ENCODE measurements around the gene RASGRF1. TPM values are rescaled to one million over a fixed set of nuclear protein-coding genes. Genes with fewer than 3 reads are reported as not detected.
A peak's percentile ranks its signal among the peaks of the same experiment; 100 is the strongest.

The RASGRF1 gene
- total and polyA plus RNA-seq, 11 donors, result 0.12 to 0.40 (median 0.25) TPM; not detected in 8

GRCh38 chr15:79032656-79033055 is 57.9 kb downstream of the RASGRF1 start:
- Histone ChIP-seq H3K4me3 (no peak overlapping the region), H3K4me1 (peaks cover 0 to 10% (median 0%) of the 10 kb centered on the region in 12 donors), H3K27me3 (peaks cover 0 to 11% (median 0%) of the 10 kb centered on the region in 9 donors), H3K27ac (no peak overlapping the region), H3K36me3 (no peaks in the 10 kb centered on the region), H3K9me3 (peaks cover 0 to 5% (median 0%) of the 10 kb centered on the region in 12 donors)
- ATAC-seq, result peak in 3 of 4 donors; percentile 7 to 45 (median 40)
- intact Hi-C loops (cut with DNase I), result no loop called here
- DNase-seq, result peak in 1 of 5 donors; percentile 18
- TF ChIP-seq CTCF (IDR thresholded peaks at IDR 0.05) (no peak), POLR2A (IDR thresholded peaks at IDR 0.05) (no peak)
- WGBS, 4 donors, result 37 to 45% (median 40%) methylated on average over 5 to 6 of the region's 6 CpGs

- TF ChIP-seq CTCF (IDR thresholded peaks at IDR 0.05) (no peak), POLR2A (IDR thresholded peaks at IDR 0.05) (no peak)
- WGBS, 4 donors, result 90 to 99% (median 96%) methylated on average over 7 to 12 of the region's 12 CpGs
- H3K27ac ChIP-seq, result no peak overlapping the region
- H3K27me3 ChIP-seq, result peaks cover 0 to 9% (median 0%) of the 10 kb centered on the region in 9 donors
- peaks cover 0 to 5% (median 0%) of the 10 kb centered on the region in 12 donors for H3K9me3 ChIP-seq
- intact Hi-C loops (cut with DNase I), result no loop called here
- H3K36me3 ChIP-seq, result no peaks in the 10 kb centered on the region
- no peak for DNase-seq
- peak in 1 of 4 donors; percentile 24 for ATAC-seq
- H3K4me1 ChIP-seq, result peaks cover 0 to 10% (median 0%) of the 10 kb centered on the region in 12 donors
- H3K4me3 ChIP-seq, result no peak overlapping the region
Measured at GRCh38 chr15:79031821-79032220, 58.8 kb downstream of the RASGRF1 start.

- WGBS, 4 donors, result 91 to 97% (median 92%) methylated on average over 9 of the region's 9 CpGs
Measured at GRCh38 chr15:79031201-79031600, 59.4 kb downstream of the RASGRF1 start.

GRCh38 chr15:79030470-79030869 is 60.1 kb downstream of the RASGRF1 start:
- DNase-seq, result no peak
- no peak for ATAC-seq
- H3K27me3 ChIP-seq, result peaks cover 0 to 5% (median 0%) of the 10 kb centered on the region in 9 donors
- H3K4me1 ChIP-seq, result peaks cover 0 to 2% (median 0%) of the 10 kb centered on the region in 12 donors
- 89 to 93% (median 92%) methylated on average over 4 of the region's 4 CpGs for WGBS, 4 donors
- no peak overlapping the region for H3K4me3 ChIP-seq
- no peak for TF ChIP-seq POLR2A (IDR thresholded peaks at IDR 0.05)
- no peak for TF ChIP-seq CTCF (IDR thresholded peaks at IDR 0.05)
- H3K36me3 ChIP-seq, result no peaks in the 10 kb centered on the region
- peaks cover 0 to 5% (median 0%) of the 10 kb centered on the region in 12 donors for H3K9me3 ChIP-seq
- intact Hi-C loops (cut with DNase I), result no loop called here
- H3K27ac ChIP-seq, result no peak overlapping the region

More at GRCh38 chr15:79031201-79031600, 59.4 kb downstream of the RASGRF1 start:
- DNase-seq, result no peak
- Histone ChIP-seq H3K9me3 (peaks cover 0 to 5% (median 0%) of the 10 kb centered on the region in 12 donors), H3K4me3 (no peak overlapping the region), H3K4me1 (peaks cover 0 to 10% (median 0%) of the 10 kb centered on the region in 12 donors), H3K27ac (no peak overlapping the region), H3K27me3 (peaks cover 0 to 9% (median 0%) of the 10 kb centered on the region in 9 donors), H3K36me3 (no peaks in the 10 kb centered on the region)
- no peak for TF ChIP-seq CTCF (IDR thresholded peaks at IDR 0.05)
- TF ChIP-seq POLR2A (IDR thresholded peaks at IDR 0.05), result no peak
- intact Hi-C loops (cut with DNase I), result no loop called here
- no peak for ATAC-seq
